Measurements from ENCODE around the gene TRAF7.

TRAF7 gene

GRCh38 chr16:2209258-2210008, 53.9 kb downstream of the TRAF7 start:
- peaks cover 22% of the 10 kb centered on the region for H3K36me3 Mint-ChIP-seq (ENCODE audit: insufficient read depth)
- peaks cover 17% of the 10 kb centered on the region for H3K4me1 Mint-ChIP-seq
- no peak overlapping the region for H3K4me3 Mint-ChIP-seq
- H3K9me3 Mint-ChIP-seq: no peaks in the 10 kb centered on the region
- DNase-seq (ENCODE audit: low spot score in 2 of 2): no peak
- no peak overlapping the region for H3K27ac Mint-ChIP-seq (ENCODE audit: low read depth)
- ATAC-seq (replicated peaks; ENCODE audit: extremely low read depth, poor library complexity, severe bottlenecking): no peak
- H3K27me3 Mint-ChIP-seq: no peaks in the 10 kb centered on the region

- Mint-ChIP-seq H3K36me3 (ENCODE audit: insufficient read depth) (peaks cover 21% of the 10 kb centered on the region), H3K27me3 (no peaks in the 10 kb centered on the region), H3K4me3 (no peak overlapping the region), H3K9me3 (no peaks in the 10 kb centered on the region), H3K27ac (ENCODE audit: low read depth) (no peak overlapping the region), H3K4me1 (peaks cover 13% of the 10 kb centered on the region)
- ATAC-seq (replicated peaks; ENCODE audit: extremely low read depth, poor library complexity, severe bottlenecking) (no peak), DNase-seq (ENCODE audit: low spot score in 2 of 2) (no peak)
Observed at GRCh38 chr16:2210009-2210332, 54.4 kb downstream of the TRAF7 start.

GRCh38 chr16:2210386-2211365, 55.1 kb downstream of the TRAF7 start, which contains the start of gene BRICD5:
BRICD5 (minus strand) TSS chr16:2210863; CDS start chr16:2210833, 30 bp downstream.
- Mint-ChIP-seq H3K27ac (ENCODE audit: low read depth) (no peak within 1 kb of the TSS), H3K36me3 (ENCODE audit: insufficient read depth) (peaks cover 21% of the 10 kb centered on the region)
- no peak for DNase-seq (ENCODE audit: low spot score in 2 of 2)

GRCh38 chr16:2211923-2212347, 56.4 kb downstream of the TRAF7 start:
- Mint-ChIP-seq H3K27ac (ENCODE audit: low read depth) (no peak overlapping the region), H3K4me1 (peaks cover 6% of the 10 kb centered on the region), H3K4me3 (no peak overlapping the region), H3K9me3 (no peaks in the 10 kb centered on the region), H3K27me3 (no peaks in the 10 kb centered on the region), H3K36me3 (ENCODE audit: insufficient read depth) (peaks cover 18% of the 10 kb centered on the region)
- ATAC-seq (replicated peaks; ENCODE audit: extremely low read depth, poor library complexity, severe bottlenecking) (no peak), DNase-seq (ENCODE audit: low spot score in 2 of 2) (no peak)

More at GRCh38 chr16:2210386-2211365, 55.1 kb downstream of the TRAF7 start, which contains the start of gene BRICD5:
- H3K9me3 Mint-ChIP-seq: no peaks in the 10 kb centered on the region
- ATAC-seq (replicated peaks; ENCODE audit: extremely low read depth, poor library complexity, severe bottlenecking): no peak
- H3K4me1 Mint-ChIP-seq: peaks cover 13% of the 10 kb centered on the region
- no peaks in the 10 kb centered on the region for H3K27me3 Mint-ChIP-seq
- H3K4me3 Mint-ChIP-seq: no peak within 1 kb of the TSS

- Mint-ChIP-seq H3K27ac (ENCODE audit: low read depth) (no peak overlapping the region), H3K27me3 (no peaks in the 10 kb centered on the region)
Observed at GRCh38 chr16:2212362-2213324, 57.1 kb downstream of the TRAF7 start.

GRCh38 chr16:2213817-2214718, 58.5 kb downstream of the TRAF7 start:
- Mint-ChIP-seq H3K4me3 (peak overlapping the region; percentile 81), H3K9me3 (no peaks in the 10 kb centered on the region), H3K27ac (ENCODE audit: low read depth) (peak overlapping the region; percentile 68), H3K36me3 (ENCODE audit: insufficient read depth) (peaks cover 10% of the 10 kb centered on the region), H3K4me1 (peaks cover 6% of the 10 kb centered on the region), H3K27me3 (no peaks in the 10 kb centered on the region)
- DNase-seq (ENCODE audit: low spot score in 2 of 2): no peak
- no peak for ATAC-seq (replicated peaks; ENCODE audit: extremely low read depth, poor library complexity, severe bottlenecking)

More at GRCh38 chr16:2212362-2213324, 57.1 kb downstream of the TRAF7 start:
- H3K36me3 Mint-ChIP-seq (ENCODE audit: insufficient read depth): peaks cover 14% of the 10 kb centered on the region
- peak overlapping the region; percentile 60 for H3K4me3 Mint-ChIP-seq
- no peaks in the 10 kb centered on the region for H3K9me3 Mint-ChIP-seq
- DNase-seq (ENCODE audit: low spot score in 2 of 2) (no peak), ATAC-seq (replicated peaks; ENCODE audit: extremely low read depth, poor library complexity, severe bottlenecking) (no peak)
- H3K4me1 Mint-ChIP-seq: peaks cover 6% of the 10 kb centered on the region

GRCh38 chr16:2214719-2214968, 59.1 kb downstream of the TRAF7 start, which contains the start of gene PGP:
PGP (minus strand) TSS chr16:2214840; CDS start chr16:2214777, 63 bp downstream.
- Mint-ChIP-seq H3K27me3 (no peaks in the 10 kb centered on the region), H3K4me3 (peak within 1 kb of the TSS; percentile 81), H3K4me1 (peaks cover 6% of the 10 kb centered on the region), H3K9me3 (no peaks in the 10 kb centered on the region), H3K36me3 (ENCODE audit: insufficient read depth) (peaks cover 10% of the 10 kb centered on the region), H3K27ac (ENCODE audit: low read depth) (peak within 1 kb of the TSS; percentile 68)
- peak; percentile 96 for ATAC-seq (replicated peaks; ENCODE audit: extremely low read depth, poor library complexity, severe bottlenecking)
- DNase-seq (ENCODE audit: low spot score in 2 of 2): no peak

GRCh38 chr16:2216330-2216729, 60.7 kb downstream of the TRAF7 start:
- DNase-seq (ENCODE audit: low spot score in 2 of 2): no peak
- no peak for ATAC-seq (replicated peaks; ENCODE audit: extremely low read depth, poor library complexity, severe bottlenecking)
- Mint-ChIP-seq H3K4me3 (peak overlapping the region; percentile 81), H3K9me3 (no peaks in the 10 kb centered on the region), H3K27me3 (no peaks in the 10 kb centered on the region), H3K36me3 (ENCODE audit: insufficient read depth) (peaks cover 10% of the 10 kb centered on the region), H3K4me1 (peaks cover 6% of the 10 kb centered on the region), H3K27ac (ENCODE audit: low read depth) (peak overlapping the region; percentile 68)

- Mint-ChIP-seq H3K4me3 (peak within 1 kb of the TSS; percentile 79), H3K4me1 (peaks cover 8% of the 10 kb centered on the region), H3K9me3 (no peaks in the 10 kb centered on the region)
Observed at GRCh38 chr16:2223221-2223941, 67.8 kb downstream of the TRAF7 start, which contains the start of gene E4F1. E4F1 (plus strand) TSS chr16:2223591; CDS start chr16:2223614, 23 bp downstream.

GRCh38 chr16:2223942-2224486, 68.4 kb downstream of the TRAF7 start:
- peaks cover 3% of the 10 kb centered on the region for H3K36me3 Mint-ChIP-seq (ENCODE audit: insufficient read depth)
- peak; percentile 34 for ATAC-seq (replicated peaks; ENCODE audit: extremely low read depth, poor library complexity, severe bottlenecking)

More at GRCh38 chr16:2223221-2223941, 67.8 kb downstream of the TRAF7 start, which contains the start of gene E4F1:
- H3K36me3 Mint-ChIP-seq (ENCODE audit: insufficient read depth): peaks cover 3% of the 10 kb centered on the region
- DNase-seq (ENCODE audit: low spot score in 2 of 2): peak; percentile 97 to 98
- peak within 1 kb of the TSS; percentile 33 for H3K27ac Mint-ChIP-seq (ENCODE audit: low read depth)
- peak; percentile 96 for ATAC-seq (replicated peaks; ENCODE audit: extremely low read depth, poor library complexity, severe bottlenecking)
- H3K27me3 Mint-ChIP-seq: no peaks in the 10 kb centered on the region

More at GRCh38 chr16:2223942-2224486, 68.4 kb downstream of the TRAF7 start:
- Mint-ChIP-seq H3K4me1 (peaks cover 8% of the 10 kb centered on the region), H3K4me3 (peak overlapping the region; percentile 79), H3K27ac (ENCODE audit: low read depth) (peak overlapping the region; percentile 33), H3K9me3 (no peaks in the 10 kb centered on the region), H3K27me3 (no peaks in the 10 kb centered on the region)
- peak in 1 of 2 donors; percentile 23 for DNase-seq (ENCODE audit: low spot score in 2 of 2)
